A172 (cell line): Measurements from ENCODE around the gene LARP6. TPM values are rescaled to one million over a fixed set of nuclear protein-coding genes. Genes with fewer than 3 reads are reported as not detected.
"Not testable (repeated sequence)": the region's sequence is repeated elsewhere in the genome, so short reads cannot be mapped to it uniquely, and the experiment has no call there.

Experiments used
- DNase-seq: peaks from one replicate; pipeline ENCODE4 v3.0.0-alpha.2; 2015; ENCODE audit warnings: low spot score
- total RNA-seq: library from RNA; depleted of rRNA; stranded (reverse); fragments of >200 nt; shearing (Covaris generic); gene quantifications from 2 replicates; pipeline ENCODE4 v1.2.3, GENCODE V29; 2014; rRNA removed

LARP6 gene
- 45.4 and 63.4 TPM in 2 replicates for total RNA-seq

GRCh38 chr15:70853973-70854665, at the start of gene LARP6:
TSS of gene LARP6 (minus strand) at chr15:70854157. CDS start at chr15:70854088, 69 bp downstream.
- DNase-seq: no peak

- DNase-seq: peak; percentile 42
These were observed 48.1 kb upstream of the LARP6 start for GRCh38 chr15:70902107-70902506.

GRCh38 chr15:70892912-70893560, 39.1 kb upstream of the LARP6 start:
- DNase-seq: peak; percentile 57

GRCh38 chr15:70892002-70892911, 38.3 kb upstream of the LARP6 start, which contains the start of the genes LRRC49 and THAP10:
TSS of gene LRRC49 (plus strand) at chr15:70892826. CDS start at chr15:70892895, 69 bp downstream.
TSS of gene THAP10 (minus strand) at chr15:70892433. CDS start at chr15:70892272, 161 bp downstream.
- peak; percentile 96 for DNase-seq

- no peak for DNase-seq
These were observed 28.4 kb upstream of the LARP6 start for GRCh38 chr15:70882361-70882760.

- DNase-seq: no peak
These were observed 26.8 kb upstream of the LARP6 start for GRCh38 chr15:70880781-70881180.

- DNase-seq: peak; percentile 51
These were observed 25.4 kb upstream of the LARP6 start for GRCh38 chr15:70879401-70879800.

- DNase-seq: no peak
These were observed 22.7 kb upstream of the LARP6 start for GRCh38 chr15:70876683-70877082.

GRCh38 chr15:70876011-70876410, 22.1 kb upstream of the LARP6 start:
- no peak for DNase-seq

- DNase-seq: no peak
These were observed 21.2 kb upstream of the LARP6 start for GRCh38 chr15:70875001-70875782.

GRCh38 chr15:70873232-70874054, 19.5 kb upstream of the LARP6 start:
- DNase-seq: no peak

GRCh38 chr15:70871490-70871889, 17.5 kb upstream of the LARP6 start:
- not testable (repeated sequence) for DNase-seq

- DNase-seq: no peak
These were observed 16.1 kb upstream of the LARP6 start for GRCh38 chr15:70870051-70870450.

- no peak for DNase-seq
These were observed 15.4 kb upstream of the LARP6 start for GRCh38 chr15:70869346-70869745.

GRCh38 chr15:70867911-70868467, 14.0 kb upstream of the LARP6 start:
- DNase-seq: no peak

- no peak for DNase-seq
These were observed 13.2 kb upstream of the LARP6 start for GRCh38 chr15:70866982-70867641.

- DNase-seq: peak; percentile 87
These were observed 9.7 kb upstream of the LARP6 start for GRCh38 chr15:70863450-70864218.

GRCh38 chr15:70859998-70860397, 6.0 kb upstream of the LARP6 start:
- no peak for DNase-seq
